Stimulated activated CD4-positive, alpha-beta T cell treated with anti-CD3 and anti-CD28 coated beads, Interleukin-12 subunit alpha, Interleukin-12 subunit beta, amount 100 ng/mL, for 48 hours (primary cell): ENCODE measurements around the gene ARFRP1.
"Not testable (repeated sequence)": the region's sequence is repeated elsewhere in the genome, so short reads cannot be mapped to it uniquely, and the experiment has no call there.

Experiments used
- DNase-seq, 3 donors: peaks; one replicate each; pipeline ENCODE4 v3.0.0-alpha.2; 2020; ENCODE audit warnings: low read depth in 2 of 3, low spot score in 1 of 3

The ARFRP1 gene

GRCh38 chr20:63657937-63658748, 49.6 kb downstream of the ARFRP1 start, which contains the start of gene RTEL1:
RTEL1 (plus strand) TSS chr20:63658312; CDS start chr20:63659403, 1,091 bp downstream.
- DNase-seq = peak; percentile 75 to 90 (median 84)

GRCh38 chr20:63657260-63657936, 50.4 kb downstream of the ARFRP1 start:
- DNase-seq = no peak

GRCh38 chr20:63656451-63656850, 51.3 kb downstream of the ARFRP1 start:
- no peak for DNase-seq

GRCh38 chr20:63655249-63655648, 52.5 kb downstream of the ARFRP1 start:
- no peak for DNase-seq

- DNase-seq = no peak
These were observed 53.7 kb downstream of the ARFRP1 start for GRCh38 chr20:63653974-63654668.

GRCh38 chr20:63653041-63653973, 54.5 kb downstream of the ARFRP1 start, which contains the start of gene STMN3:
STMN3 (minus strand) TSS chr20:63653424; CDS start chr20:63653345, 79 bp downstream.
- peak in 2 of 3 donors; percentile 46 to 66 for DNase-seq

GRCh38 chr20:63652192-63652980, 55.4 kb downstream of the ARFRP1 start:
- DNase-seq = no peak

- no peak for DNase-seq
These were observed 55.9 kb downstream of the ARFRP1 start for GRCh38 chr20:63651942-63652191.

GRCh38 chr20:63650486-63650885, 57.3 kb downstream of the ARFRP1 start:
- not testable (repeated sequence) for DNase-seq

GRCh38 chr20:63648895-63649589, 58.7 kb downstream of the ARFRP1 start:
- no peak for DNase-seq
